H1 (cell line): ENCODE results near the gene PLOD1. TPM values are rescaled to one million over a fixed set of nuclear protein-coding genes. Genes with fewer than 3 reads are reported as not detected.

Experiments used
- CTCF ChIA-PET: fragments of 300-600 bp; sonication (Branson Sonifier 250); formaldehyde crosslinking; loops from one replicate; lab custom pipeline; 2021; ENCODE audit not compliant: partially characterized antibody; lab: Charles Lee
- POLR2A ChIA-PET: fragments of 300-600 bp; sonication (Branson Sonifier 250); formaldehyde crosslinking; loops from one replicate; lab custom pipeline; 2021; ENCODE audit warnings: inconsistent platforms; ENCODE audit not compliant: partially characterized antibody; lab: Charles Lee
- DNase-seq, 2 experiments: peaks; one replicate each; pipeline versions ENCODE4 v3.0.0 to v3.0.0-alpha.2; 2010 to 2022; ENCODE audit warnings: low spot score in 2 of 2, low read depth in 1 of 2, mixed read lengths in 1 of 2
- FAIRE-seq: peaks from 2 replicates; lab custom pipeline; 2011; peaks lifted over from hg19 to GRCh38; lab: Jason Lieb, UNC
- H2AFZ ChIP-seq: 2 replicates; pipeline ENCODE4 v1.8.1; 2012; ENCODE audit warnings: low read length, inconsistent platforms
- H2AK5ac ChIP-seq: 2 replicates; pipeline ENCODE4 v1.6.1; 2013; ENCODE audit warnings: low read depth, low read length
- H2BK120ac ChIP-seq: replicated peaks from 2 replicates; pipeline ENCODE3; 2013; ENCODE audit warnings: low read depth, low read length, inconsistent platforms
- H2BK12ac ChIP-seq: 2 replicates; pipeline ENCODE4 v1.6.1; 2013; ENCODE audit warnings: low read depth, low read length
- H2BK15ac ChIP-seq: 2 replicates; pipeline ENCODE4 v1.6.1; 2013; ENCODE audit warnings: low read length
- H2BK20ac ChIP-seq: 2 replicates; pipeline ENCODE4 v1.6.1; 2013; ENCODE audit warnings: low read length
- H2BK5ac ChIP-seq: 2 replicates; pipeline ENCODE4 v1.6.1; 2013; ENCODE audit warnings: low read depth, low read length
- H3K14ac ChIP-seq: 2 replicates; pipeline ENCODE4 v1.6.1; 2013; ENCODE audit warnings: inconsistent platforms; ENCODE audit not compliant: insufficient read length
- H3K18ac ChIP-seq: 2 replicates; pipeline ENCODE4 v1.6.1; 2013; ENCODE audit warnings: low read length; ENCODE audit errors: extremely low read depth
- H3K23ac ChIP-seq: 2 replicates; pipeline ENCODE4 v1.6.1; 2013; ENCODE audit warnings: inconsistent platforms; ENCODE audit not compliant: insufficient read length
- H3K23me2 ChIP-seq: 2 replicates; pipeline ENCODE4 v1.6.1; 2013; ENCODE audit warnings: low read depth, low read length
- H3K27ac ChIP-seq: 2 replicates; pipeline ENCODE4 v1.6.1; 2011; ENCODE audit warnings: low read depth, low read length, inconsistent platforms
- H3K27me3 ChIP-seq, 4 experiments: replicated peaks in 1 of 4; 1 replicate in 1 of 4; 2 replicates in 3 of 4; pipeline versions ENCODE4 v1.6.1 to v1.8.1; 2011 to 2013; ENCODE audit warnings: low read length in 3 of 4, mild to moderate bottlenecking in 3 of 4, inconsistent platforms in 2 of 4, mixed read lengths in 2 of 4, moderate library complexity in 1 of 4; ENCODE audit not compliant: control insufficient read depth in 3 of 4, insufficient read depth in 3 of 4; ENCODE audit errors: extremely low read depth in 1 of 4
- H3K36me3 ChIP-seq, 4 experiments: 2 replicates each; pipeline versions ENCODE4 v1.6.1 to v1.8.1; 2011 to 2013; ENCODE audit warnings: mild to moderate bottlenecking in 4 of 4, low read length in 3 of 4, moderate library complexity in 2 of 4, control low read depth in 1 of 4, inconsistent platforms in 1 of 4; ENCODE audit not compliant: insufficient read depth in 4 of 4, control insufficient read depth in 2 of 4
- H3K4ac ChIP-seq: replicated peaks from 2 replicates; pipeline ENCODE3; 2013; ENCODE audit warnings: low read length, low read depth, mixed read lengths, inconsistent platforms; ENCODE audit not compliant: insufficient read length
- H3K4me1 ChIP-seq, 4 experiments: replicated peaks in 1 of 4; 1 replicate in 1 of 4; 2 replicates in 3 of 4; pipeline versions ENCODE4 v1.6.1 to v1.8.1; 2011 to 2013; ENCODE audit warnings: low read length in 3 of 4, inconsistent platforms in 2 of 4, mixed read lengths in 1 of 4; ENCODE audit not compliant: insufficient read depth in 4 of 4, control insufficient read depth in 3 of 4
- H3K4me2 ChIP-seq, 2 experiments: 2 replicates each; pipeline versions ENCODE4 v1.6.1 to v1.8.1; 2011 to 2013; ENCODE audit warnings: low read depth in 2 of 2, low read length in 2 of 2, control low read depth in 1 of 2, inconsistent platforms in 1 of 2, mild to moderate bottlenecking in 1 of 2; ENCODE audit not compliant: insufficient read depth in 1 of 2
- H3K4me3 ChIP-seq, 4 experiments: fragments of 200-600, 300-600 bp in 1 of 4; sonication (generic), shearing (Covaris generic), sonication (Bioruptor Twin) in 1 of 4; 2 replicates each; pipeline versions ENCODE4 v1.5.1 to v1.8.1; 2011 to 2016; ENCODE audit warnings: low read length in 4 of 4, low read depth in 3 of 4, control low read depth in 2 of 4, inconsistent platforms in 2 of 4, mild to moderate bottlenecking in 2 of 4, mixed read lengths in 1 of 4, moderate library complexity in 1 of 4; ENCODE audit not compliant: insufficient read depth in 2 of 4; ENCODE audit errors: extremely low read depth in 1 of 4
- H3K56ac ChIP-seq: replicated peaks from 2 replicates; pipeline ENCODE3; 2013; ENCODE audit warnings: low read depth, mild to moderate bottlenecking, mixed read lengths, low read length, inconsistent platforms; ENCODE audit not compliant: insufficient read length
- H3K79me1 ChIP-seq: 2 replicates; pipeline ENCODE4 v1.6.1; 2013; ENCODE audit warnings: low read depth, low read length, control low read depth
- H3K79me2 ChIP-seq, 2 experiments: 2 replicates each; pipeline versions ENCODE4 v1.6.1 to v1.8.1; 2012 to 2013; ENCODE audit warnings: low read length in 2 of 2, mild to moderate bottlenecking in 2 of 2, inconsistent platforms in 1 of 2; ENCODE audit not compliant: insufficient read depth in 2 of 2, control insufficient read depth in 1 of 2
- H3K9ac ChIP-seq, 4 experiments: replicated peaks in 1 of 4; 1 replicate in 1 of 4; 2 replicates in 3 of 4; pipeline versions ENCODE4 v1.6.1 to v1.8.1; 2011 to 2013; ENCODE audit warnings: low read depth in 3 of 4, low read length in 3 of 4, control low read depth in 2 of 4, mild to moderate bottlenecking in 2 of 4, moderate library complexity in 2 of 4, inconsistent platforms in 1 of 4; ENCODE audit errors: extremely low read depth in 1 of 4
- H3K9me3 ChIP-seq, 2 experiments: 2 replicates each; pipeline versions ENCODE4 v1.6.1 to v1.8.1; 2012 to 2013; ENCODE audit warnings: mild to moderate bottlenecking in 2 of 2, moderate library complexity in 2 of 2, control low read depth in 1 of 2, inconsistent platforms in 1 of 2, low read depth in 1 of 2, low read length in 1 of 2, mixed read lengths in 1 of 2; ENCODE audit not compliant: insufficient read depth in 2 of 2
- H4K20me1 ChIP-seq, 2 experiments: replicated peaks in 1 of 2; 2 replicates each; pipeline versions ENCODE3 to v1.8.1; 2011 to 2013; ENCODE audit warnings: inconsistent platforms in 2 of 2, low read length in 2 of 2, mild to moderate bottlenecking in 1 of 2; ENCODE audit not compliant: insufficient read depth in 2 of 2, control insufficient read depth in 1 of 2
- H4K5ac ChIP-seq: 2 replicates; pipeline ENCODE4 v1.6.1; 2013; ENCODE audit warnings: low read length, low read depth, mixed read lengths, inconsistent platforms; ENCODE audit not compliant: insufficient read length
- H4K8ac ChIP-seq: 2 replicates; pipeline ENCODE4 v1.8.0; 2013; ENCODE audit warnings: mild to moderate bottlenecking, moderate library complexity, low read length, inconsistent platforms; ENCODE audit not compliant: insufficient read depth; ENCODE audit errors: extremely low read depth
- H4K91ac ChIP-seq: replicated peaks from 2 replicates; pipeline ENCODE3; 2013; ENCODE audit warnings: low read length, mixed read lengths, inconsistent platforms; ENCODE audit not compliant: insufficient read length
- CHD1 ChIP-seq: IDR thresholded peaks from 2 replicates; pipeline ENCODE4 v1.6.1; 2012; ENCODE audit warnings: low read depth, low read length, improper control_type of control experiment
- CTBP2 ChIP-seq: IDR thresholded peaks from 2 replicates; pipeline ENCODE4 v1.7.0; 2011; ENCODE audit warnings: borderline replicate concordance, mild to moderate bottlenecking, moderate library complexity, mixed read lengths, low read length; ENCODE audit not compliant: insufficient read depth, insufficient read length
- KDM5A ChIP-seq: fragments of 200-600 bp; IDR thresholded peaks from 2 replicates; pipeline ENCODE4 v1.7.1; 2012; ENCODE audit warnings: mild to moderate bottlenecking, low read length, inconsistent platforms, mixed read lengths
- POU5F1 ChIP-seq: IDR thresholded peaks from 2 replicates; pipeline ENCODE4 v1.6.1; 2011; ENCODE audit warnings: low read depth, mild to moderate bottlenecking, low read length, moderate library complexity
- RBBP5 ChIP-seq: IDR thresholded peaks from 2 replicates; pipeline ENCODE4 v1.7.1; 2012; ENCODE audit warnings: low read depth, mild to moderate bottlenecking, inconsistent platforms, low read length, moderate library complexity, borderline replicate concordance
- RFX5 ChIP-seq: IDR thresholded peaks from 2 replicates; pipeline ENCODE4 v1.6.1; 2011; ENCODE audit warnings: low read depth, low read length, improper control_type of control experiment, borderline replicate concordance
- SP1 ChIP-seq: IDR thresholded peaks from 2 replicates; pipeline ENCODE4 v1.6.1; 2011; ENCODE audit warnings: low read depth, low read length
- SP4 ChIP-seq: IDR thresholded peaks from 2 replicates; pipeline ENCODE4 v1.6.1; 2012; ENCODE audit warnings: low read length, inconsistent platforms
- TAF1 ChIP-seq: IDR thresholded peaks from 2 replicates; pipeline ENCODE4 v1.6.1; 2011; ENCODE audit warnings: mild to moderate bottlenecking, low read depth, low read length
- TAF7 ChIP-seq: optimal IDR thresholded peaks from 2 replicates; pipeline ENCODE3; 2011; ENCODE audit warnings: low read depth, mild to moderate bottlenecking, inconsistent platforms, low read length, moderate library complexity, borderline replicate concordance
- YY1 ChIP-seq: IDR thresholded peaks from 2 replicates; pipeline ENCODE4 v1.6.1; 2011; ENCODE audit warnings: low read depth, mild to moderate bottlenecking, low read length
- ZNF274 ChIP-seq: IDR thresholded peaks from 2 replicates; pipeline ENCODE4 v1.7.0; 2012; ENCODE audit warnings: low read length, borderline replicate concordance; ENCODE audit errors: extremely low read depth
- WGBS, 2 experiments: shearing (Covaris generic) in 1 of 2; methylation state at CpG; one replicate each; pipeline versions ENCODE4 v1.1.6 to v1.1.7; 2013 to 2015; ENCODE audit warnings: low lambda C conversion rate in 2 of 2, mixed read lengths in 2 of 2, inconsistent platforms in 1 of 2, low coverage in 1 of 2, missing lambda C conversion rate in 1 of 2; ENCODE audit not compliant: insufficient replicate concordance in 2 of 2, insufficient coverage in 1 of 2, insufficient read length in 1 of 2; ENCODE audit errors: extremely low coverage in 1 of 2, missing lambda C conversion rate in 1 of 2; 5-methylcytosine and 5-hydroxymethylcytosine counted together
- polyA plus RNA-seq, 7 experiments: library from polyadenylated mRNA; depleted of rRNA in 3 of 7; stranded (reverse) in 5 of 7; unstranded in 2 of 7; fragments of >200 nt in 5 of 7; fragments of 200-250 nt in 2 of 7; gene quantifications; 1 replicate in 5 of 7; 2 replicates in 1 of 7; 4 replicates in 1 of 7; pipeline versions ENCODE4 v1.2.1 to v1.2.3, GENCODE V29; 2011 to 2013; ENCODE audit warnings: missing spikeins in 2 of 7, mixed read lengths in 2 of 7
- total RNA-seq: library from RNA; stranded (reverse); fragmentation: NEBNext Ultra II Directional; extraction: Animal tissue kit (Norgen Biotek cat#: 25700); gene quantifications from 2 replicates; pipeline ENCODE4 v1.2.1, GENCODE V29; 2021

PLOD1 gene
- total and polyA plus RNA-seq, 2 of the 8 experiments (the other 6 are each of a cell fraction or from before 2014, with no cell fraction given), result 44.9 to 51.8 TPM

DNA sequence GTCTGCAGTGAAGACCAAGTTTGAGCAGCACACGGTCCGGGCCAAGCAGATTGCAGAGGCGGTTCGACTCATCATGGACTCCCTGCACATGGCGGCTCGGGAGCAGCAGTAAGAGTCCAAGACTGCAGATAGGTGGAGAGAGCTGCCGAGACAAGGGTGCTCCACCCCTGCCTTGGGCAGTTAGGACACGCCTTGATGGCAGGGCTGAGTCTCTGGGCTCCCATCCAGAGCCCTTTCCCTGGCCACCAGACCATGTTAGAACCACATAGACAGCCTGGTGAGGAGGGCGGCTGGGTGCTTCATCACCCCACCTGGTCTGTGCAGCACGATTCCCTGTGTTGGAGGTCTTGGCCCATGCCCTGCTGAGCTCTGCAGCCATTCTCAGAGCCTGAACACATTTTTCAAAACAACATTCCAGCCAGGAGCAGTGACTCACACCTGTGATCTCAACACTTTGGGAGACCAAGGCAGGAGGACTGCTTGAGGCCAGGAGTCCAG is 67.5 kb downstream of the PLOD1 start:
- DNase-seq, result no peak
- Histone ChIP-seq H3K27me3 (no peaks in the 10 kb centered on the region), H3K36me3 (peaks cover 45 to 78% (median 62%) of the 10 kb centered on the region in 4 experiments), H4K5ac (no peak overlapping the region), H4K91ac (no peak overlapping the region), H2BK12ac (0 out of 2 replicates have a peak overlapping the region, but pooled peaks have one; percentile 39), H2BK15ac (no peak overlapping the region), H4K20me1 (peaks cover 0 to 11% of the 10 kb centered on the region in 2 experiments), H2BK20ac (no peak overlapping the region), H3K4me1 (no peaks in the 10 kb centered on the region), H2AK5ac (no peak overlapping the region), H2BK120ac (no peak overlapping the region), H4K8ac (peak overlapping the region; percentile 76; the same call in 1 of the 2 replicates), H3K4me2 (no peak overlapping the region), H3K79me1 (no peaks in the 10 kb centered on the region; the same call in 1 of the 2 replicates), H3K23me2 (no peaks in the 10 kb centered on the region), H3K56ac (no peak overlapping the region), H2AFZ (no peak overlapping the region), H3K23ac (no peak overlapping the region), H3K9me3 (peaks cover 0 to 2% of the 10 kb centered on the region in 2 experiments; a peak in 1 of 4 replicates), H3K14ac (no peak overlapping the region), H3K27ac (no peak overlapping the region), H3K18ac (no peak overlapping the region), H2BK5ac (no peak overlapping the region; the same call in 1 of the 2 replicates), H3K9ac (no peak overlapping the region; a peak in 1 of 7 replicates), H3K4me3 (no peak overlapping the region), H3K4ac (no peak overlapping the region), H3K79me2 (no peaks in the 10 kb centered on the region)
- 90% methylated on average over 10 of the region's 10 CpGs; no CpG with 5 or more reads in 1 of the 2 experiments for WGBS, 2 experiments
- CTCF ChIA-PET, result interaction anchor here (1.0 to 3.2 kb wide), 16 partner anchors 9 to 217 kb away, joined by 3 to 26 read pairs (median 4); partner anchors contain the start of gene MIIP
- FAIRE-seq, result no peak
- POLR2A ChIA-PET, result interaction anchor here (1.4 to 3.1 kb wide), 3 partner anchors 8 to 24 kb away, joined by 5 to 15 read pairs (median 6); partner anchors contain the start of gene MFN2
- TF ChIP-seq TAF1 (no peak), POU5F1 (no peak), YY1 (no peak), SP4 (no peak), RBBP5 (no peak), CHD1 (no peak), RFX5 (no peak), TAF7 (no peak), KDM5A (no peak), CTBP2 (no peak), SP1 (no peak), ZNF274 (no peak)
